Hair follicle dermal papilla cell (primary cell): ENCODE results near the gene RNF214. TPM values are rescaled to one million over a fixed set of nuclear protein-coding genes. Genes with fewer than 3 reads are reported as not detected.

Source experiments
- small RNA-seq: library from RNA; depleted of rRNA; stranded (forward); fragments of <200 nt; gene quantifications from one replicate; pipeline ENCODE3, GENCODE V24; 2012
- total RNA-seq: library from RNA; depleted of rRNA; stranded (reverse); fragments of >200 nt; gene quantifications from 2 replicates; pipeline ENCODE4 v1.2.3, GENCODE V29; 2012

Gene RNF214
- 13.8 and 16.2 TPM in 2 replicates for total RNA-seq

DNA sequence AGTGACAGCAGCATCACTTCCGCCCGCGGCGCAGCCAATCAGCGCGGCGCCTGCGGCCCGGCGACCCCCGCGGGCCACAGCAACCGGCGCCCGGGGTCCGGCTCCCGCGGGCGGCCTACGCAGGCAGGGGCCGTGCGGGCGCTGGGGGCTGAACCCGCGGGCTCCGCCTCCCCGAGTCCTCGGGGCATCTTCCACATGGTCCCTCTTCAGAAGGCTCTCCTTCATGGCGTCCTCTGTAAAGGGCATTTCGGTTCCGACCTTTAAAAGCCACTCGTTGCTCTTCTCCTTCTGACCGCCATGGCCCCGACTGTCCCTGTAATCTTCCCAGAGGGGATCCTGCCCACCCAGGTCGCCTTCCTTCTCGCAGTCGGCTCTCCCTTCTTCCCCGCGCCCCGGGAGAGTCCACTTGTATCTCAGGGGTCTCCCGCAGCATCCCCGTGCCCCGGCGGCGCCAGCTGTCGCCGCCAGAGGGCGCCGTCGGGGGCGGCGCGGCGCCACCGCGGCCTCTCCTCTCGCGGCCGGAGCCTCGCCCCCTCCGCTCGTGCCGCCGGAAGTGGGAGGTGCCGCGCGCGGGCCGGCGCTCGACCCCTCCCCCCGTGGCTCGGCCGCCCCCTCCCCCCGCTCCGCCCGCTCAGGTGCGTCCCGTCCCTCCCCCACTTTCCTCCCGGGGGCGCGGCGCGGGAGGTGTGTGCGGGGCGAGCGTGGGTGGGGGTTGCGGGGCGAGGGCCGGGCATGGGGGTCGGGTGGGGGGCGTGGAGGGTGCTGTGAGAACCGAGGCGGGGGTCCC, at the start of gene RNF214:
RNF214 (plus strand) TSS at position 580 of the 787 bp plus-strand sequence. CDS start 1,602 bp downstream, outside the sequence.

DNA sequence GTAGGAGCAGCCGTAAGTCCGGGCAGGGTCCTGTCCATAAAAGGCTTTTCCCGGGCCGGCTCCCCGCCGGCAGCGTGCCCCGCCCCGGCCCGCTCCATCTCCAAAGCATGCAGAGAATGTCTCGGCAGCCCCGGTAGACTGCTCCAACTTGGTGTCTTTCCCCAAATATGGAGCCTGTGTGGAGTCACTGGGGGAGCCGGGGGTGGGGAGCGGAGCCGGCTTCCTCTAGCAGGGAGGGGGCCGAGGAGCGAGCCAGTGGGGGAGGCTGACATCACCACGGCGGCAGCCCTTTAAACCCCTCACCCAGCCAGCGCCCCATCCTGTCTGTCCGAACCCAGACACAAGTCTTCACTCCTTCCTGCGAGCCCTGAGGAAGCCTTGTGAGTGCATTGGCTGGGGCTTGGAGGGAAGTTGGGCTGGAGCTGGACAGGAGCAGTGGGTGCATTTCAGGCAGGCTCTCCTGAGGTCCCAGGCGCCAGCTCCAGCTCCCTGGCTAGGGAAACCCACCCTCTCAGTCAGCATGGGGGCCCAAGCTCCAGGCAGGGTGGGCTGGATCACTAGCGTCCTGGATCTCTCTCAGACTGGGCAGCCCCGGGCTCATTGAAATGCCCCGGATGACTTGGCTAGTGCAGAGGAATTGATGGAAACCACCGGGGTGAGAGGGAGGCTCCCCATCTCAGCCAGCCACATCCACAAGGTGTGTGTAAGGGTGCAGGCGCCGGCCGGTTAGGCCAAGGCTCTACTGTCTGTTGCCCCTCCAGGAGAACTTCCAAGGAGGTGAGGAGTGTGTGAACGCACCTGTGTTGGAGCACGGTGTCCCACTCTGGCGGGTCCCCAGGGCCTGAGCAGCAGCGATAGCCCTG, 33.2 kb upstream of the RNF214 start, which contains the start of gene TAGLN:
TAGLN (plus strand) TSS at position 318 of the 863 bp plus-strand sequence. CDS start 3,644 bp downstream, outside the sequence.

GRCh38 chr11:117231842-117232091, 704 bp upstream of the RNF214 start, which contains the start of gene PCSK7:
PCSK7 (minus strand) TSS chr11:117232073; CDS start chr11:117229844, 2,229 bp downstream.

GRCh38 chr11:117290809-117291396, 58.4 kb downstream of the RNF214 start, which contains the start of gene BACE1-AS:
BACE1-AS (plus strand) TSS chr11:117291346.

GRCh38 chr11:117316197-117316961, 83.9 kb downstream of the RNF214 start, which contains the start of gene BACE1:
BACE1 (minus strand) TSS chr11:117316256; CDS start chr11:117315795, 461 bp downstream.

GRCh38 chr11:117327567-117328374, 95.3 kb downstream of the RNF214 start, which contains the start of gene CEP164:
CEP164 (plus strand) TSS chr11:117327854; CDS start chr11:117338587, 10,733 bp downstream.

Small RNA genes within 50 kb of the gene (small RNA-seq; reads per million reads assigned to genes)
- not detected for gene RF00564

Other genes with a start within 250 kb of the RNF214 start
- 35.2 and 36.7 TPM in 2 replicates for gene SIK3, start 134.2 kb upstream of the RNF214 start, total RNA-seq
- gene PAFAH1B2, start 88.4 kb upstream of the RNF214 start, total RNA-seq, result 152 and 156 TPM in 2 replicates
- gene SIDT2, start 53.9 kb upstream of the RNF214 start, total RNA-seq, result 29.8 and 32.0 TPM in 2 replicates
- 2,107 and 2,771 TPM in 2 replicates for gene TAGLN, start 33.3 kb upstream of the RNF214 start, total RNA-seq
- 47.7 and 55.2 TPM in 2 replicates for gene PCSK7, start 598 bp upstream of the RNF214 start, total RNA-seq
- 3.9 and 5.5 TPM in 2 replicates for gene BACE1-AS, start 58.7 kb downstream of the RNF214 start, total RNA-seq
- gene BACE1, start 83.6 kb downstream of the RNF214 start, total RNA-seq, result 39.3 and 45.1 TPM in 2 replicates
- gene CEP164, start 95.2 kb downstream of the RNF214 start, total RNA-seq, result 34.9 and 43.2 TPM in 2 replicates